Measurements from ENCODE around the gene CYFIP1. TPM values are rescaled to one million over a fixed set of nuclear protein-coding genes. Genes with fewer than 3 reads are reported as not detected.

The CYFIP1 gene
- total RNA-seq, 3 donors from 2014 or later (not counting 1 experiment from before 2014, with no cell fraction given): 6.4 to 9.2 (median 8.8) TPM

GRCh38 chr15:22856659-22857058, 123.5 kb downstream of the CYFIP1 start:
- peaks cover 8 to 10% of the 10 kb centered on the region in 2 donors for H3K4me1 Mint-ChIP-seq
- intact Hi-C loops (cut with micrococcal nuclease): no loop called here
- H3K4me3 Mint-ChIP-seq: no peak overlapping the region

DNA sequence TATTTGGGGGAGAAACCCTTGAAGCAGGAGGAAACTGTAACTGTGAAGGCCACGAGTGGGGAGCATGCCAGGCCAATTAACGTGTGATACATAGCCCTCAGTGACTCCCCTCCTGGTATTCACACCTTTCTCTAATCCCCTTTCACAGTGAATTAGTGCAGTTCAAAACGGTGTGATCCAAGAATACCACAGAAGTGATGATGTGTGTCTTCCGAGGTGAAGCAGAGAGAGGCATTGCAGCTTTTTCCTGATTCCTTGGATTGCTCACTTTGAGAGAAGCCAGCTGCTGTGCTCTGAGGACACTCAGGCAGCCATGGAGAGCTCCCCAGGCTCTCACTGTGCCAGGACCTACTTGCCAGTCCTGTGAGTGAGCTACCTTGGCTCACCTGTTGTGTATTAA, 124.4 kb downstream of the CYFIP1 start:
- no peaks in the 10 kb centered on the region for H3K9me3 ChIP-seq (ENCODE audit: control insufficient read depth, insufficient read depth, low read length)
- TF ChIP-seq, protein P1, sequence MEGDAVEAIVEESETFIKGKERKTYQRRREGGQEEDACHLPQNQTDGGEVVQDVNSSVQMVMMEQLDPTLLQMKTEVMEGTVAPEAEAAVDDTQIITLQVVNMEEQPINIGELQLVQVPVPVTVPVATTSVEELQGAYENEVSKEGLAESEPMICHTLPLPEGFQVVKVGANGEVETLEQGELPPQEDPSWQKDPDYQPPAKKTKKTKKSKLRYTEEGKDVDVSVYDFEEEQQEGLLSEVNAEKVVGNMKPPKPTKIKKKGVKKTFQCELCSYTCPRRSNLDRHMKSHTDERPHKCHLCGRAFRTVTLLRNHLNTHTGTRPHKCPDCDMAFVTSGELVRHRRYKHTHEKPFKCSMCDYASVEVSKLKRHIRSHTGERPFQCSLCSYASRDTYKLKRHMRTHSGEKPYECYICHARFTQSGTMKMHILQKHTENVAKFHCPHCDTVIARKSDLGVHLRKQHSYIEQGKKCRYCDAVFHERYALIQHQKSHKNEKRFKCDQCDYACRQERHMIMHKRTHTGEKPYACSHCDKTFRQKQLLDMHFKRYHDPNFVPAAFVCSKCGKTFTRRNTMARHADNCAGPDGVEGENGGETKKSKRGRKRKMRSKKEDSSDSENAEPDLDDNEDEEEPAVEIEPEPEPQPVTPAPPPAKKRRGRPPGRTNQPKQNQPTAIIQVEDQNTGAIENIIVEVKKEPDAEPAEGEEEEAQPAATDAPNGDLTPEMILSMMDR (IDR thresholded peaks at IDR 0.05): no peak
- H3K27me3 ChIP-seq (ENCODE audit: control insufficient read depth, insufficient read depth, low read length): no peaks in the 10 kb centered on the region
- Mint-ChIP-seq H3K9me3 (no peaks in the 10 kb centered on the region), H3K27me3 (ENCODE audit: low read depth in 2 of 2) (no peaks in the 10 kb centered on the region), H3K4me1 (peaks cover 10% of the 10 kb centered on the region in 2 donors), H3K27ac (peak overlapping the region; percentile 7 to 23), H3K36me3 (peaks cover 9% of the 10 kb centered on the region), H3K4me3 (no peak overlapping the region)
- peaks cover 47% of the 10 kb centered on the region for H3K36me3 ChIP-seq (ENCODE audit: control insufficient read depth, insufficient read depth, low read length)
- intact Hi-C loops (cut with micrococcal nuclease): no loop called here
- WGBS (ENCODE audit: insufficient coverage): 84% methylated on average over 4 of the region's 4 CpGs
- no peak for DNase-seq
- ATAC-seq: no peak
- no peaks in the 10 kb centered on the region for H3K4me1 ChIP-seq (ENCODE audit: control insufficient read depth, insufficient read depth, low read length)
- no peak overlapping the region for H3K27ac ChIP-seq (ENCODE audit: low read length)
- no peak overlapping the region for H3K4me3 ChIP-seq (ENCODE audit: low read length)

More at GRCh38 chr15:22856659-22857058, 123.5 kb downstream of the CYFIP1 start:
- Histone ChIP-seq H3K9me3 (ENCODE audit: control insufficient read depth, insufficient read depth, low read length) (no peaks in the 10 kb centered on the region), H3K27me3 (ENCODE audit: control insufficient read depth, insufficient read depth, low read length) (no peaks in the 10 kb centered on the region), H3K4me1 (ENCODE audit: control insufficient read depth, insufficient read depth, low read length) (no peaks in the 10 kb centered on the region), H3K4me3 (ENCODE audit: low read length) (no peak overlapping the region), H3K36me3 (ENCODE audit: control insufficient read depth, insufficient read depth, low read length) (peaks cover 47% of the 10 kb centered on the region), H3K27ac (ENCODE audit: low read length) (no peak overlapping the region)
- H3K27ac Mint-ChIP-seq: peak overlapping the region in 1 of 2 donors; percentile 40
- ATAC-seq (no peak), DNase-seq (no peak)
- WGBS (ENCODE audit: insufficient coverage): 100% methylated on average over 1 of the region's 1 CpG
- H3K36me3 Mint-ChIP-seq: peaks cover 15% of the 10 kb centered on the region
- H3K9me3 Mint-ChIP-seq: no peaks in the 10 kb centered on the region
- H3K27me3 Mint-ChIP-seq (ENCODE audit: low read depth in 2 of 2): no peaks in the 10 kb centered on the region
- TF ChIP-seq, protein P1 (IDR thresholded peaks at IDR 0.05): no peak

DNA sequence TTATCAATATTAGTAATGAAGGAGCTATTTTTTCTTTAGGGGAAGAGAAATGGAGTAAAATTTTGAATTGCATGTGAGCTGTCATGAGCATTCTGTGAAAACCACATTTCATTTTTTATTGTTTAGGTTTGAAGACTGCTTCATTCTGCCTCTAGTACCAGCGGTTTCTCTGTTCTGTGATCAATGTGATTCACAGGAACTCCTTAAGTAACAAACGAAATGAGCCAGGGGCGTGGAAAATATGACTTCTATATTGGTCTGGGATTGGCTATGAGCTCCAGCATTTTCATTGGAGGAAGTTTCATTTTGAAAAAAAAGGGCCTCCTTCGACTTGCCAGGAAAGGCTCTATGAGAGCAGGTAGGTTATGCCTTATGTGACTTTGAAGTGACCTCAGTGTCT, 128.7 kb downstream of the CYFIP1 start:
- peak overlapping the region in 1 of 2 donors; percentile 23 for H3K27ac Mint-ChIP-seq
- H3K27ac ChIP-seq (ENCODE audit: low read length): no peak overlapping the region
- 84% methylated on average over 4 of the region's 4 CpGs for WGBS (ENCODE audit: insufficient coverage)
- no peaks in the 10 kb centered on the region for H3K9me3 Mint-ChIP-seq
- intact Hi-C loops (cut with micrococcal nuclease): no loop called here
- no peak overlapping the region for H3K4me3 ChIP-seq (ENCODE audit: low read length)
- H3K4me1 ChIP-seq (ENCODE audit: control insufficient read depth, insufficient read depth, low read length): peaks cover 3% of the 10 kb centered on the region
- H3K36me3 Mint-ChIP-seq: no peaks in the 10 kb centered on the region
- no peaks in the 10 kb centered on the region for H3K27me3 Mint-ChIP-seq (ENCODE audit: low read depth in 2 of 2)
- no peaks in the 10 kb centered on the region for H3K27me3 ChIP-seq (ENCODE audit: control insufficient read depth, insufficient read depth, low read length)
- DNase-seq (no peak), ATAC-seq (no peak)
- no peak overlapping the region for H3K4me3 Mint-ChIP-seq
- H3K9me3 ChIP-seq (ENCODE audit: control insufficient read depth, insufficient read depth, low read length): no peaks in the 10 kb centered on the region
- H3K4me1 Mint-ChIP-seq: peaks cover 32 to 37% of the 10 kb centered on the region in 2 donors
- TF ChIP-seq, protein P1 (IDR thresholded peaks at IDR 0.05): no peak
- H3K36me3 ChIP-seq (ENCODE audit: control insufficient read depth, insufficient read depth, low read length): peaks cover 51% of the 10 kb centered on the region

- peaks cover 56% of the 10 kb centered on the region for H3K36me3 ChIP-seq (ENCODE audit: control insufficient read depth, insufficient read depth, low read length)
- H3K36me3 Mint-ChIP-seq: no peaks in the 10 kb centered on the region
Observed at GRCh38 chr15:22850055-22850454, 130.1 kb downstream of the CYFIP1 start.

More at GRCh38 chr15:22850055-22850454, 130.1 kb downstream of the CYFIP1 start:
- H3K9me3 Mint-ChIP-seq: no peaks in the 10 kb centered on the region
- Histone ChIP-seq H3K4me3 (ENCODE audit: low read length) (no peak overlapping the region), H3K27ac (ENCODE audit: low read length) (no peak overlapping the region), H3K27me3 (ENCODE audit: control insufficient read depth, insufficient read depth, low read length) (no peaks in the 10 kb centered on the region), H3K4me1 (ENCODE audit: control insufficient read depth, insufficient read depth, low read length) (peaks cover 3% of the 10 kb centered on the region), H3K9me3 (ENCODE audit: control insufficient read depth, insufficient read depth, low read length) (no peaks in the 10 kb centered on the region)
- intact Hi-C loops (cut with micrococcal nuclease): no loop called here
- DNase-seq (no peak), ATAC-seq (peak; percentile 35 to 67 (median 57))
- TF ChIP-seq, protein P1 (IDR thresholded peaks at IDR 0.05): no peak
- WGBS (ENCODE audit: insufficient coverage): 53% methylated on average over 2 of the region's 3 CpGs
- no peaks in the 10 kb centered on the region for H3K27me3 Mint-ChIP-seq (ENCODE audit: low read depth in 2 of 2)
- peaks cover 43% of the 10 kb centered on the region in 2 donors for H3K4me1 Mint-ChIP-seq
- H3K27ac Mint-ChIP-seq: peak overlapping the region; percentile 24 to 53
- no peak overlapping the region for H3K4me3 Mint-ChIP-seq

Data from natural killer cell (primary cell).